ENCODE data around the gene ELF5.

Gene ELF5

GRCh38 chr11:34448223-34448994 is 65.2 kb downstream of the ELF5 start:
- no peak for DNase-seq

GRCh38 chr11:34447044-34447443 is 66.5 kb downstream of the ELF5 start:
- DNase-seq = no peak

- no peak for DNase-seq
Observed at GRCh38 chr11:34446386-34446785, 67.2 kb downstream of the ELF5 start.

- DNase-seq = no peak
Observed at GRCh38 chr11:34445956-34446355, 67.6 kb downstream of the ELF5 start.

DNA sequence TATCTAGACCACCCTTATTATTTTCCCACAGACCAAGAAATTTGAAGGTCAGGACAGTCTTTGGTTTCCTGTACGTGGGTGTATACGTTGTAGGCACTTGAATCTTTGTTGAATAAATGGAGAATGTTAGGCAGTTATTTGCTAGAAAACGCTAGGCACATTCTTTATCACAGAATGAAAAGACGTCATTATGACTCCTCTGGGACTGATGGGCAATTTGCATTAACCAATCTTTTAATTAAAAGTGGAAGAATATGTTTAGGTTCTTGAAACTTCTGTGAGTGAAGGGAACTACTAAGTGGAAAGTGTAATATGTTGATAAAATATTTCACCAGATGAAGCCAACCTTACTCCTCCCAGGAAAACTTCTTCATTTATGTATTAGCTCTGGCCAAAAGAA is 69.2 kb downstream of the ELF5 start:
- no peak for DNase-seq

DNA sequence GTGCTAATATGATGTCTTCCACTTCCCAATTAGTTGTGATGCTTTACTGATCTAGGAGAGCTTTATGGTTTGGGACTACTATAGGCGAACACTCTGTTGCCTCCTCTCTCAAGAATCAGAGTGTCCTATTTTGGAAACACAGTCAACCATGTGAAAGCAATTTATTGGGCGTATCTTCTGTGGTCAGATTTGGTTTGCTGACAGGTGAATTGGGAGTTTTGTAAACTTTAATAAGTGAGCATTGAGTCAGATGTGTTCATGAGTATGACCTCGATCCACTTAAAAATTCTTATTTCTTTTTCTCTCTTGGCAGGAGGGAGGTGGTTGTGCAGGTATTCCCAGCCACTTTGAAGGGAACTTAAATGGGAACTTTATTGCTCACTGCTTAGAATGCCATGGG is 70.5 kb downstream of the ELF5 start:
- DNase-seq = no peak

DNA sequence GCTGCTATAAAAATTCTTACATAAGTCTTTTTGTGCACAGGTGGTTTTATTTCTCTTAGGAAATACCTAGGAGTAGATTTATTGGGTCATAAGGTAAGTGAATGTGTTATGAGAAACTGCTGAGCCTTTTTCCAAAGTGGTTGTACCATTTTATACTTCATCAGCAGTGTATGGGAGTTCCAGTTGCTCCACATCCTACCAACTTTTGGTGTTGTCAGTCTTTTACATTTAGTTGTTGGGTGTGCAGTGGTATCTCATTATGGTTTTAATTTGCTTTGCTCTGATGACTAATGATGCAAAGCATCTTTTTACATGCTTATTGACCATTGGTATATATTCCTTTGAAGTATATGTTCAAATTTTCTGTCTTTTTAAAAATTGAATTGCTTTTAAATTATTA is 71.8 kb downstream of the ELF5 start:
- DNase-seq = no peak

- no peak for DNase-seq
Observed at GRCh38 chr11:34439610-34440198, 73.9 kb downstream of the ELF5 start.

GRCh38 chr11:34438529-34439507 is 74.8 kb downstream of the ELF5 start, which contains the start of gene CAT:
CAT (plus strand) TSS chr11:34438934; CDS start chr11:34439014, 80 bp downstream.
- DNase-seq = peak; percentile 97

GRCh38 chr11:34437224-34438125 is 76.1 kb downstream of the ELF5 start:
- no peak for DNase-seq

DNA sequence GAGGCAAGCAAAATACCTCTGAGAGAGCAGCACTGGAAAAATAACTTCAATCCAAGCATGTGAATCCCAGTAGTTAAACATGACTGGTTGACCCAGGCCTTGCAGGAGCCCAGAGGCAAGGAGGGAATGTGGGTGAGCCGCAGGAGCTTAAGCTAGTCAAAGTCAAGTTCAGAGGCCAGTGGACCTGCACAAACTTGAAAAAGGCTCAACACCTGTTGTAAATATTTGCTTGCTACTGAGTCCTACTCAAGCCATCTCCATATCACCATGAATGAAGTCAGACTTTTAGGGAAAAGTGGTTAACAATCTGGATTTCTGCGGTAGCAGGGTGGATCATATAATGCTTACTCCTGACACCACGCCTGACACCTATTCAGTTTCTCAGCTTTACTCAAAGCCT is 79.7 kb downstream of the ELF5 start:
- no peak for DNase-seq

GRCh38 chr11:34432822-34433221 is 80.8 kb downstream of the ELF5 start:
- DNase-seq = no peak

GRCh38 chr11:34431979-34432378 is 81.6 kb downstream of the ELF5 start:
- no peak for DNase-seq

Measured in CD4-positive, alpha-beta T cell treated with Interleukin-12 subunit alpha and Interleukin-12 subunit beta, for 1 hour (primary cell).